ENCODE results near the gene GRK3. TPM values are rescaled to one million over a fixed set of nuclear protein-coding genes. Genes with fewer than 3 reads are reported as not detected.

Gene GRK3
- total RNA-seq, 2 donors from 2014 or later = 19.4 to 21.0 TPM

- Histone ChIP-seq H3K4me1 (ENCODE audit: control insufficient read depth, insufficient read depth, low read length) (no peaks in the 10 kb centered on the region), H3K36me3 (ENCODE audit: control insufficient read depth, insufficient read depth, low read length) (no peaks in the 10 kb centered on the region), H3K9ac (ENCODE audit: extremely low read depth, low read length, poor library complexity, severe bottlenecking) (no peak overlapping the region), H3K27ac (ENCODE audit: low read depth, low read length) (no peak overlapping the region), H3K9me3 (ENCODE audit: control insufficient read depth, low read length) (no peaks in the 10 kb centered on the region), H3K27me3 (ENCODE audit: control insufficient read depth, insufficient read depth, low read length, poor library complexity, severe bottlenecking) (no peaks in the 10 kb centered on the region), H3K4me3 (ENCODE audit: low read length) (no peak overlapping the region)
- Mint-ChIP-seq H3K27me3 (ENCODE audit: insufficient read depth) (peaks cover 2% of the 10 kb centered on the region), H3K27ac (no peak overlapping the region), H3K36me3 (ENCODE audit: low read depth) (no peaks in the 10 kb centered on the region), H3K9me3 (no peaks in the 10 kb centered on the region), H3K4me3 (no peak overlapping the region), H3K4me1 (peaks cover 6% of the 10 kb centered on the region)
- WGBS, 2 experiments (ENCODE audit: insufficient coverage in 1 of 2, insufficient read length in 1 of 2) = 89 to 100% methylated on average over 1 to 2 of the region's 2 CpGs
- DNase-seq = no peak
- no peak for TF ChIP-seq CTCF (conservative IDR thresholded peaks at IDR 0.05)
Measured at GRCh38 chr22:25760294-25760693, 195.8 kb downstream of the GRK3 start.

GRCh38 chr22:25760848-25761595, 196.5 kb downstream of the GRK3 start:
- H3K4me1 ChIP-seq (ENCODE audit: control insufficient read depth, insufficient read depth, low read length) = no peaks in the 10 kb centered on the region
- Mint-ChIP-seq H3K9me3 (no peaks in the 10 kb centered on the region), H3K4me1 (peaks cover 6% of the 10 kb centered on the region), H3K27ac (no peak overlapping the region), H3K27me3 (ENCODE audit: insufficient read depth) (peaks cover 5% of the 10 kb centered on the region), H3K4me3 (no peak overlapping the region), H3K36me3 (ENCODE audit: low read depth) (no peaks in the 10 kb centered on the region)
- H3K9me3 ChIP-seq (ENCODE audit: control insufficient read depth, low read length) = no peaks in the 10 kb centered on the region
- no peak for DNase-seq
- no peak for TF ChIP-seq CTCF (conservative IDR thresholded peaks at IDR 0.05)
- 83 to 100% methylated on average over 7 to 15 of the region's 15 CpGs for WGBS, 2 experiments (ENCODE audit: insufficient coverage in 1 of 2, insufficient read length in 1 of 2)
- no peaks in the 10 kb centered on the region for H3K27me3 ChIP-seq (ENCODE audit: control insufficient read depth, insufficient read depth, low read length, poor library complexity, severe bottlenecking)
- no peak overlapping the region for H3K9ac ChIP-seq (ENCODE audit: extremely low read depth, low read length, poor library complexity, severe bottlenecking)
- no peak overlapping the region for H3K4me3 ChIP-seq (ENCODE audit: low read length)
- no peak overlapping the region for H3K27ac ChIP-seq (ENCODE audit: low read depth, low read length)
- H3K36me3 ChIP-seq (ENCODE audit: control insufficient read depth, insufficient read depth, low read length) = no peaks in the 10 kb centered on the region

DNA sequence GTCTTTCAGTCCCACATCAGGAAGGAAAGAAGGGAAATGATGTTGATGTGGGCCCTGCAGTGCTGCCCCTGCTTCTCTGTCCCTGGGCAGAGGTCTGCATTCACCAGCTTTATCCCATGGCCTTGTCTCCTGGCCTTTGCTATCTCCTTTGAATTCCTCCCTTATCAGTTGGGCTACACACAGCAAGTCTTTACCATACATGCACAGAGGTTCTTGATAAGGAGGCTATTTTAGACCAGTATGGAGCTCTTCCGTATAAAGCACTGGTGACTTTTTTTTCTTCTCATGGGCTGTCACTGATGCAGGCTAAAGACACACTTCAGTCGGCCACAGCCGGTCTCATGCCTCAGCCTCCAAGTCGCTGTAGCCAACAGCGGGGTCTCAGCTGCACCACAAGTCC, 197.7 kb downstream of the GRK3 start:
- Mint-ChIP-seq H3K27me3 (ENCODE audit: insufficient read depth) (peaks cover 5% of the 10 kb centered on the region), H3K4me1 (peaks cover 6% of the 10 kb centered on the region), H3K4me3 (no peak overlapping the region), H3K36me3 (ENCODE audit: low read depth) (no peaks in the 10 kb centered on the region), H3K9me3 (peaks cover 8% of the 10 kb centered on the region), H3K27ac (no peak overlapping the region)
- Histone ChIP-seq H3K36me3 (ENCODE audit: control insufficient read depth, insufficient read depth, low read length) (no peaks in the 10 kb centered on the region), H3K27ac (ENCODE audit: low read depth, low read length) (no peak overlapping the region), H3K9ac (ENCODE audit: extremely low read depth, low read length, poor library complexity, severe bottlenecking) (no peak overlapping the region), H3K27me3 (ENCODE audit: control insufficient read depth, insufficient read depth, low read length, poor library complexity, severe bottlenecking) (no peaks in the 10 kb centered on the region), H3K4me3 (ENCODE audit: low read length) (no peak overlapping the region), H3K9me3 (ENCODE audit: control insufficient read depth, low read length) (no peaks in the 10 kb centered on the region), H3K4me1 (ENCODE audit: control insufficient read depth, insufficient read depth, low read length) (no peaks in the 10 kb centered on the region)
- 91 to 92% methylated on average over 5 of the region's 5 CpGs for WGBS, 2 experiments (ENCODE audit: insufficient coverage in 1 of 2, insufficient read length in 1 of 2)
- no peak for DNase-seq
- TF ChIP-seq CTCF (conservative IDR thresholded peaks at IDR 0.05) = no peak

All from endodermal cell (in vitro differentiated cells).